Measurements from ENCODE around the gene MFN2. TPM values are rescaled to one million over a fixed set of nuclear protein-coding genes. Genes with fewer than 3 reads are reported as not detected.

MFN2 gene
- total and polyA plus RNA-seq, 9 of the 15 experiments (the other 6 are each of a cell fraction or from before 2014, with no cell fraction given), result 10.5 to 158 (median 87.1) TPM

DNA sequence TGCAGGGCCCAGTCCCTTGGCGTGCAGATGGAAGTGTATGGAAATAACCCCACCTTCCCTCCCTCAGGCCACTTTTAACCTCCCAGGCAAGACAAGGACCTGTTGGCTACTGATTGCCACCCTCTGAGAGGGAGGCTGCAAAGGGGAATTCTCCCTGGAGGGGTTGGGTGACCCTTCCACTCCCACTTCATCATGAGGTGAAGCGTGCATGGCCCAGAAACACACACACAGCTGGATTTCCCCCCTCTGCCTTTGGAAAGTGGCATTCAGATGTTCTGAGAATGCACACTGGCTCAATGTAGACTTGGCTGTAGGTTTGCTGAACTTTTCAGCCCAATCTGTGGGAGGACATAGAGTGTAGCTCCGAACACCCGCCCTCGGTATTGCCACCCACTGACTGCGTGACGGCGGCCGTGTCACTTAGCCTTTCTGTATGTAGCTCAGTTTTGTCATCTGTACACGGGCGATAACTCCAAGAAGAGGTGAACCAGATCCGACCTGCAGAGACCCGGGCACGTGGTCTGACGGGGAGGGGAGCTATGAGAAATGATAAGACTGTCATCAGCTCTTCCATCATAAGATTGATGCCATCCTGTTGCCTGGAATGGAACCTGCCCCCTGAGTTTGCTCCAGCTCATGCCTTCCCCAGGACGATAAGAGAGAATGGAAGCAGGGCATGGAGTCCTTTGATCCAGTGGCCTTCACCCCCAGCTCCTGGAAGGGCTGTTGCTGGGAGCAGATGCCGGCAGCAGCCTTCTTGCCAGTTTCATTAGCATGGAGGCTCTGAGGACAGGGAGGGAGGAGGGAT is 58.3 kb downstream of the MFN2 start (continued):
- TF ChIP-seq, protein P1, sequence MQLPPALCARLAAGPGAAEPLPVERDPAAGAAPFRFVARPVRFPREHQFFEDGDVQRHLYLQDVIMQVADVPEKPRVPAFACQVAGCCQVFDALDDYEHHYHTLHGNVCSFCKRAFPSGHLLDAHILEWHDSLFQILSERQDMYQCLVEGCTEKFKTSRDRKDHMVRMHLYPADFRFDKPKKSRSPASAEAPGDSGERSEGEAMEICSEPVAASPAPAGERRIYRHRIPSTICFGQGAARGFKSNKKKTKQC (CRISPR knock-in tag; IDR thresholded peaks at IDR 0.05), result no peak
- TF ChIP-seq ELF4 (CRISPR knock-in tag; IDR thresholded peaks at IDR 0.05) (no peak), CREBBP (IDR thresholded peaks at IDR 0.05; ENCODE audit: low read depth, low read length) (no peak), GTF2A2 (tag; IDR thresholded peaks at IDR 0.05) (no peak), BACH1 (tag; IDR thresholded peaks at IDR 0.05) (0 out of 2 replicates have a peak, but pooled peaks have one; percentile 21), ZNF311 (CRISPR knock-in tag; IDR thresholded peaks at IDR 0.05) (no peak), KDM4B (IDR thresholded peaks at IDR 0.05; ENCODE audit: borderline replicate concordance in 2 of 2, low read depth in 1 of 2) (0 out of 4 replicates have a peak, but pooled peaks of 1 of the 2 experiments have one; percentile 36), PCBP1 (IDR thresholded peaks at IDR 0.05; ENCODE audit: low read depth, low read length, poor library complexity, severe bottlenecking) (no peak), MBD2 (IDR thresholded peaks at IDR 0.05; ENCODE audit: borderline replicate concordance, low read depth) (peak; percentile 66; the same call in 1 of the 2 replicates), MCM2 (IDR thresholded peaks at IDR 0.05; ENCODE audit: low read depth) (no peak), NFIC (IDR thresholded peaks at IDR 0.05) (peak; percentile 76), ZNF639 (CRISPR knock-in tag; conservative IDR thresholded peaks at IDR 0.05 in 1 of 2, IDR thresholded peaks at IDR 0.05 in 1 of 2) (peak in 1 of 2 experiments; percentile 80; a peak in 2 of 4 replicates), ARID1B (IDR thresholded peaks at IDR 0.05) (peak; percentile 95)
- TF ChIP-seq, protein P2, sequence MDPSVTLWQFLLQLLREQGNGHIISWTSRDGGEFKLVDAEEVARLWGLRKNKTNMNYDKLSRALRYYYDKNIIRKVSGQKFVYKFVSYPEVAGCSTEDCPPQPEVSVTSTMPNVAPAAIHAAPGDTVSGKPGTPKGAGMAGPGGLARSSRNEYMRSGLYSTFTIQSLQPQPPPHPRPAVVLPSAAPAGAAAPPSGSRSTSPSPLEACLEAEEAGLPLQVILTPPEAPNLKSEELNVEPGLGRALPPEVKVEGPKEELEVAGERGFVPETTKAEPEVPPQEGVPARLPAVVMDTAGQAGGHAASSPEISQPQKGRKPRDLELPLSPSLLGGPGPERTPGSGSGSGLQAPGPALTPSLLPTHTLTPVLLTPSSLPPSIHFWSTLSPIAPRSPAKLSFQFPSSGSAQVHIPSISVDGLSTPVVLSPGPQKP (CRISPR knock-in tag; IDR thresholded peaks at IDR 0.05), result no peak
- TF ChIP-seq, protein P3, sequence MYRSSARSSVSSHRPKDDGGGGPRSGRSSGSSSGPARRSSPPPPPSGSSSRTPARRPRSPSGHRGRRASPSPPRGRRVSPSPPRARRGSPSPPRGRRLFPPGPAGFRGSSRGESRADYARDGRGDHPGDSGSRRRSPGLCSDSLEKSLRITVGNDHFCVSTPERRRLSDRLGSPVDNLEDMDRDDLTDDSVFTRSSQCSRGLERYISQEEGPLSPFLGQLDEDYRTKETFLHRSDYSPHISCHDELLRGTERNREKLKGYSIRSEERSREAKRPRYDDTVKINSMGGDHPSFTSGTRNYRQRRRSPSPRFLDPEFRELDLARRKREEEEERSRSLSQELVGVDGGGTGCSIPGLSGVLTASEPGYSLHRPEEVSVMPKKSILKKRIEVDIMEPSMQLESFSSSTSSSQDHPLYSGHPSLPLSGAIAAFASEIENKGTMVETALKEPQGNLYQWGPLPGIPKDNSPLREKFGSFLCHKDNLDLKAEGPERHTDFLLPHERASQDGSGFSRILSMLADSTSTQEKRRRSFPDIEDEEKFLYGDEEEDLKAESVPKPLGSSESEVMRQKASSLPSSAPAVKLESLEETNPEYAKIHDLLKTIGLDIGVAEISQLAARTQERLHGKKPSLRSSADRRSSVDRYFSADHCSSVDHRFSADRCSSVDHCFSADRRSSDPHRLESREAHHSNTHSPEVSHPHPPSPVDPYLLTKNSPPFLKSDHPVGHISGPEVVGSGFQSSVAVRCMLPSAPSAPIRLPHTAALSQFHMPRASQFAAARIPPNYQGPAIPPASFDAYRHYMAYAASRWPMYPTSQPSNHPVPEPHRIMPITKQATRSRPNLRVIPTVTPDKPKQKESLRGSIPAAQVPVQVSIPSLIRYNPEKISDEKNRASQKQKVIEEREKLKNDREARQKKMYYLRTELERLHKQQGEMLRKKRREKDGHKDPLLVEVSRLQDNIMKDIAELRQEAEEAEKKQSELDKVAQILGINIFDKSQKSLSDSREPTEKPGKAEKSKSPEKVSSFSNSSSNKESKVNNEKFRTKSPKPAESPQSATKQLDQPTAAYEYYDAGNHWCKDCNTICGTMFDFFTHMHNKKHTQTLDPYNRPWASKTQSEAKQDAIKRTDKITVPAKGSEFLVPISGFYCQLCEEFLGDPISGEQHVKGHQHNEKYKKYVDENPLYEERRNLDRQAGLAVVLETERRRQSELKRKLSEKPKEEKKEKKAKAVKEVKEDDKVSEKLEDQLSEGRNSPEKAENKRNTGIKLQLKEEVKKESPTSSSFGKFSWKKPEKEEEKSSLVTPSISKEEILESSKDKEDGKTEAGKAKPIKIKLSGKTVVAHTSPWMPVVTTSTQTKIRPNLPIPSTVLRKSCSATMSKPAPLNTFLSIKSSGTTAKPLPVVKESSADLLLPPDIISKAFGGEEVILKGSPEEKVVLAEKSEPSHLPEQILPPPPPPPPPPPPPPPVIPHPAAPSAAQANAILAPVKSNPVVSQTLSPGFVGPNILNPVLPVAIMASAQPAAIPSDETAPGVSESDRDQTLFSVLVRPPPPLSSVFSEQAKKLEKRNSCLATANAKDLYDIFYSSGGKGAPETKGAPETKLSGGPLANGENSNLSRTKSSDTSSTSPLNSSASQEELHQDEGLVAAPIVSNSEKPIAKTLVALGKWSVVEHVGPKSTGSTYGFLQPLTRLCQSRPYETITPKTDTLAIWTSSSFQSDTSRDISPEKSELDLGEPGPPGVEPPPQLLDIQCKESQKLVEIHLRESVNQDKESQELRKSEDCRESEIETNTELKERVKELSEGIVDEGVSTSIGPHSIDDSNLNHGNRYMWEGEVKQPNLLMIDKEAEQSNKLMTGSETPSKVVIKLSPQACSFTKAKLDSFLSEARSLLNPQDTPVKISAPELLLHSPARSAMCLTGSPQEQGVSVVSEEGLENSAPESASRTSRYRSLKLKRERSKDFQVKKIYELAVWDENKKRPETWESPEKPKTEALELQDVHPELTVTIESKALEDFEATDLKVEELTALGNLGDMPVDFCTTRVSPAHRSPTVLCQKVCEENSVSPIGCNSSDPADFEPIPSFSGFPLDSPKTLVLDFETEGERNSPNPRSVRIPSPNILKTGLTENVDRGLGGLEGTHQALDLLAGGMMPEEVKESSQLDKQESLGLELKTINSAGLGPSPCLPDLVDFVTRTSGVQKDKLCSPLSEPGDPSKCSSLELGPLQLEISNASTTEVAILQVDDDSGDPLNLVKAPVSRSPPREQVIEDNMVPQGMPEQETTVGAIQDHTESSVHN (IDR thresholded peaks at IDR 0.05; ENCODE audit: borderline replicate concordance in 1 of 2, low read depth in 1 of 2), result peak in 1 of 2 experiments; percentile 56; a peak in 1 of 4 replicates
